Effector memory CD4-positive, alpha-beta T cell (primary cell): ENCODE data around the gene MAP3K13.

Experiments
- DNase-seq, 3 donors: peaks; one replicate each; pipeline ENCODE4 v3.0.0-alpha.2; 2020
- H3K27ac ChIP-seq: 2 replicates; pipeline ENCODE4 v1.7.0; 2013; ENCODE audit warnings: mild to moderate bottlenecking, low read length, moderate library complexity; ENCODE audit not compliant: insufficient read depth, poor library complexity, severe bottlenecking
- H3K27me3 ChIP-seq: replicated peaks from 2 replicates; pipeline ENCODE4 v1.7.0; 2013; ENCODE audit warnings: mild to moderate bottlenecking, low read length; ENCODE audit not compliant: insufficient read depth, control insufficient read depth, poor library complexity, severe bottlenecking
- H3K36me3 ChIP-seq: 2 replicates; pipeline ENCODE4 v1.7.0; 2013; ENCODE audit warnings: mild to moderate bottlenecking, low read length, moderate library complexity; ENCODE audit not compliant: control insufficient read depth, insufficient read depth
- H3K4me1 ChIP-seq: 2 replicates; pipeline ENCODE4 v1.7.0; 2013; ENCODE audit warnings: low read length, mild to moderate bottlenecking; ENCODE audit not compliant: control insufficient read depth, insufficient read depth, poor library complexity, severe bottlenecking
- H3K4me3 ChIP-seq: 2 replicates; pipeline ENCODE4 v1.7.0; 2013; ENCODE audit warnings: low read length, low read depth, mild to moderate bottlenecking; ENCODE audit not compliant: insufficient read depth, poor library complexity, severe bottlenecking
- H3K9me3 ChIP-seq: 2 replicates; pipeline ENCODE4 v1.7.0; 2013; ENCODE audit warnings: mild to moderate bottlenecking, low read length, moderate library complexity; ENCODE audit not compliant: control insufficient read depth

The MAP3K13 gene

GRCh38 chr3:185327062-185327461 lies 35.9 kb upstream of the MAP3K13 start:
- Histone ChIP-seq H3K9me3 (no peaks in the 10 kb centered on the region), H3K36me3 (no peaks in the 10 kb centered on the region)

GRCh38 chr3:185328324-185329004 lies 34.5 kb upstream of the MAP3K13 start:
- no peaks in the 10 kb centered on the region for H3K36me3 ChIP-seq
- H3K4me3 ChIP-seq: no peak overlapping the region
- no peak overlapping the region for H3K27ac ChIP-seq
- no peaks in the 10 kb centered on the region for H3K9me3 ChIP-seq
- H3K4me1 ChIP-seq: no peaks in the 10 kb centered on the region
- DNase-seq: no peak
- H3K27me3 ChIP-seq: no peaks in the 10 kb centered on the region

More at GRCh38 chr3:185327062-185327461, 35.9 kb upstream of the MAP3K13 start:
- no peak overlapping the region for H3K4me3 ChIP-seq
- no peak overlapping the region for H3K27ac ChIP-seq
- H3K4me1 ChIP-seq: no peaks in the 10 kb centered on the region
- H3K27me3 ChIP-seq: no peaks in the 10 kb centered on the region
- no peak for DNase-seq

GRCh38 chr3:185330238-185330637 lies 32.7 kb upstream of the MAP3K13 start:
- H3K27ac ChIP-seq: no peak overlapping the region
- no peaks in the 10 kb centered on the region for H3K4me1 ChIP-seq
- H3K9me3 ChIP-seq: no peaks in the 10 kb centered on the region
- H3K27me3 ChIP-seq: no peaks in the 10 kb centered on the region
- no peak overlapping the region for H3K4me3 ChIP-seq
- no peak for DNase-seq
- no peaks in the 10 kb centered on the region for H3K36me3 ChIP-seq

- H3K4me3 ChIP-seq: no peak overlapping the region
Measured at GRCh38 chr3:185330644-185331043, 32.3 kb upstream of the MAP3K13 start.

GRCh38 chr3:185332026-185332735 lies 30.8 kb upstream of the MAP3K13 start:
- no peaks in the 10 kb centered on the region for H3K27me3 ChIP-seq
- H3K27ac ChIP-seq: no peak overlapping the region
- no peak overlapping the region for H3K4me3 ChIP-seq
- no peak for DNase-seq
- no peaks in the 10 kb centered on the region for H3K36me3 ChIP-seq
- no peaks in the 10 kb centered on the region for H3K4me1 ChIP-seq
- H3K9me3 ChIP-seq: no peaks in the 10 kb centered on the region

More at GRCh38 chr3:185330644-185331043, 32.3 kb upstream of the MAP3K13 start:
- Histone ChIP-seq H3K36me3 (no peaks in the 10 kb centered on the region), H3K4me1 (no peaks in the 10 kb centered on the region), H3K27ac (no peak overlapping the region), H3K9me3 (no peaks in the 10 kb centered on the region), H3K27me3 (no peaks in the 10 kb centered on the region)
- DNase-seq: no peak

- no peak for DNase-seq
- H3K36me3 ChIP-seq: no peaks in the 10 kb centered on the region
- no peaks in the 10 kb centered on the region for H3K4me1 ChIP-seq
- no peaks in the 10 kb centered on the region for H3K27me3 ChIP-seq
- H3K4me3 ChIP-seq: no peak overlapping the region
- H3K27ac ChIP-seq: no peak overlapping the region
- no peaks in the 10 kb centered on the region for H3K9me3 ChIP-seq
Measured at GRCh38 chr3:185335799-185336198, 27.1 kb upstream of the MAP3K13 start.

- no peaks in the 10 kb centered on the region for H3K27me3 ChIP-seq
- H3K4me3 ChIP-seq: no peak overlapping the region
- no peak for DNase-seq
- H3K4me1 ChIP-seq: no peaks in the 10 kb centered on the region
- no peaks in the 10 kb centered on the region for H3K36me3 ChIP-seq
- H3K9me3 ChIP-seq: no peaks in the 10 kb centered on the region
- H3K27ac ChIP-seq: no peak overlapping the region
Measured at GRCh38 chr3:185337231-185337816, 25.6 kb upstream of the MAP3K13 start.

GRCh38 chr3:185339945-185340344 lies 23.0 kb upstream of the MAP3K13 start:
- H3K4me3 ChIP-seq: no peak overlapping the region
- H3K27ac ChIP-seq: no peak overlapping the region
- DNase-seq: no peak
- H3K4me1 ChIP-seq: no peaks in the 10 kb centered on the region
- H3K36me3 ChIP-seq: no peaks in the 10 kb centered on the region
- H3K27me3 ChIP-seq: no peaks in the 10 kb centered on the region
- H3K9me3 ChIP-seq: no peaks in the 10 kb centered on the region

GRCh38 chr3:185340751-185341150 lies 22.2 kb upstream of the MAP3K13 start:
- H3K4me3 ChIP-seq: no peak overlapping the region
- H3K27ac ChIP-seq: no peak overlapping the region
- H3K27me3 ChIP-seq: no peaks in the 10 kb centered on the region
- H3K36me3 ChIP-seq: no peaks in the 10 kb centered on the region
- DNase-seq: no peak
- H3K9me3 ChIP-seq: no peaks in the 10 kb centered on the region
- H3K4me1 ChIP-seq: no peaks in the 10 kb centered on the region
